Natural killer cell (primary cell): ENCODE results near the gene C1QBP. TPM values are rescaled to one million over a fixed set of nuclear protein-coding genes. Genes with fewer than 3 reads are reported as not detected.
A peak's percentile ranks its signal among the peaks of the same experiment; 100 is the strongest.

Experiments
- ATAC-seq, 3 donors: fragments of 150-1000 bp in 2 of 3; fragments of 200-7000 bp in 1 of 3; cut with Tn5 transposase; 1 replicate in 1 of 3; 2 replicates in 2 of 3; pipeline ENCODE4 v1.10.0; 2021; ENCODE audit warnings: mild to moderate bottlenecking in 2 of 3, moderate library complexity in 2 of 3
- DNase-seq, 2 donors: peaks; one replicate each; pipeline versions ENCODE4 v3.0.0 to v3.0.0-alpha.2; 2013 to 2021; ENCODE audit warnings: mixed read lengths in 1 of 2
- H3K27ac ChIP-seq: one replicate; pipeline ENCODE4 v1.5.1; 2013; ENCODE audit warnings: mild to moderate bottlenecking, low read length
- H3K27me3 ChIP-seq: one replicate; pipeline ENCODE4 v1.6.1; 2013; ENCODE audit warnings: low read length; ENCODE audit not compliant: control insufficient read depth, insufficient read depth
- H3K36me3 ChIP-seq: one replicate; pipeline ENCODE4 v1.6.1; 2013; ENCODE audit warnings: low read length; ENCODE audit not compliant: control insufficient read depth, insufficient read depth
- H3K4me1 ChIP-seq: one replicate; pipeline ENCODE4 v1.6.1; 2013; ENCODE audit warnings: low read length; ENCODE audit not compliant: control insufficient read depth, insufficient read depth
- H3K4me3 ChIP-seq: one replicate; pipeline ENCODE4 v1.5.1; 2013; ENCODE audit warnings: low read length
- H3K9me3 ChIP-seq: one replicate; pipeline ENCODE4 v1.6.1; 2013; ENCODE audit warnings: low read length; ENCODE audit not compliant: control insufficient read depth, insufficient read depth
- H3K27ac Mint-ChIP-seq, 2 donors: one replicate each; pipeline ENCODE4 v1.8.0; 2022; ENCODE audit warnings: mild to moderate bottlenecking in 2 of 2, mixed read lengths in 2 of 2, moderate library complexity in 1 of 2
- H3K27me3 Mint-ChIP-seq, 2 donors: one replicate each; pipeline ENCODE4 v1.8.0; 2022; ENCODE audit warnings: low read depth in 2 of 2, mixed read lengths in 2 of 2
- H3K36me3 Mint-ChIP-seq: one replicate; pipeline ENCODE4 v1.8.0; 2022; ENCODE audit warnings: mixed read lengths
- H3K4me1 Mint-ChIP-seq, 2 donors: one replicate each; pipeline ENCODE4 v1.8.0; 2022; ENCODE audit warnings: mixed read lengths in 2 of 2
- H3K4me3 Mint-ChIP-seq: one replicate; pipeline ENCODE4 v1.8.0; 2022; ENCODE audit warnings: mild to moderate bottlenecking, moderate library complexity, mixed read lengths
- H3K9me3 Mint-ChIP-seq, 2 donors: one replicate each; pipeline ENCODE4 v1.8.0; 2022; ENCODE audit warnings: mixed read lengths in 2 of 2
- WGBS: methylation state at CpG from one replicate; pipeline ENCODE4 v1.1.7; 2013; ENCODE audit warnings: missing lambda C conversion rate; ENCODE audit not compliant: insufficient coverage; 5-methylcytosine and 5-hydroxymethylcytosine counted together
- intact Hi-C: fragments of 100-400 bp; cut with micrococcal nuclease; formaldehyde crosslinking; loops from one replicate; pipeline ENCODE4 v1.14.2; 2022
- total RNA-seq, 4 donors: library from RNA; stranded (reverse); fragments of 120-200 nt in 1 of 4; gene quantifications; one replicate each; pipeline versions ENCODE4 v1.2.3 to v1.2.4, GENCODE V29; 2013 to 2022
- TF ChIP-seq, protein P1 (sequence below): fragments of 200-600 bp; IDR thresholded peaks from one replicate; pipeline ENCODE4 v1.8.0; 2022; ENCODE audit warnings: antibody characterized with exemption

C1QBP gene
- total RNA-seq, 3 donors from 2014 or later (not counting 1 experiment from before 2014, with no cell fraction given) = 38.1 to 40.8 (median 40.0) TPM

DNA sequence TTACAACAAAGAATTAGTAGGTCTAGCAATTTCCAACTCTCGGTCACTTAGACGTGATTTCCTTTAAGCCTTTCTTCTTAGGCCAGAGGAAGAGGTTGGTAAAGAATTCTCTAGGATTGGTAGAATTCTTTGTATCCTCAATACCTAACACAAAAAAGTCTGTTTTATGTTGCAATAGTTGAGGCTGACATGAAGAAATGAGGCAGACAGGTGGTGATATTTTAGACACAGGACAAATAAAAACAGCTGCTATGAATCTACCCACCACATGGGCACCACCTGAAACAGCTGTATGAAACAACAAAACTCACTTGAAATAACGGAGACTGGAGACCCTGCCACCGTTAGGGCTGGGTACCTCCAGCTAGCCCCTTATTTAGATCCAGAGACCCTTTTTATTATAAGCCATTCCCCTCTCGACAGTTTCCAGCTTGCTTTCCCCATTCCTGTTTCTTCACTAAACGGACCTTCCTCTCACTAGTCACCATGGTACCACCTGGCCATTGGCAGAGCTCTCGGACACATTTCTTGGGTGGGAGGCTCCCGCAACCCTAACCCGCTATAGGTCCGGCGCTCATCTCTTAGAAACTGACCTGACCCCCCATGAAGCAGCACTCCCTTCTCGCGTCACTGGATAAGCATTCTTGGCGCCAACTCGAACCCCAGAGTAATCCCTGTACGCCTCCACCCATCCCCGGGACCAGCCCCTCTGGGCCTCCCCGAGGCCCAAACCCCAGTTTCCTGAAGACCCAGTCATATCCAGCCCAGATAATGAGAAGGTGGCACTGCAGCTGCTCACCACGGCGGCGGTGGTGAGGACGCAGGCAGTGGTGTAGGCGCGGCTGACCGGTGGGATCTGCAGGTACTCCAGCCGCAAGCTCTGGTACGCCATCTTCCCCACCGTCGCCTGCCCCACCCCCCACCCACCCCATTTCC lies 46.6 kb upstream of the C1QBP start, which contains the start of gene DERL2:
DERL2 (minus strand) TSS at position 909 of the 936 bp plus-strand sequence; CDS start at position 892, 17 bp downstream.
- no peaks in the 10 kb centered on the region for H3K9me3 Mint-ChIP-seq
- DNase-seq (no peak), ATAC-seq (peak in 1 of 3 donors; percentile 4)
- Histone ChIP-seq H3K27ac (peak within 1 kb of the TSS; percentile 100), H3K27me3 (no peaks in the 10 kb centered on the region), H3K9me3 (no peaks in the 10 kb centered on the region), H3K36me3 (peaks cover 44% of the 10 kb centered on the region), H3K4me1 (peaks cover 16% of the 10 kb centered on the region), H3K4me3 (peak within 1 kb of the TSS; percentile 97)
- peaks cover 7% of the 10 kb centered on the region for H3K36me3 Mint-ChIP-seq
- peaks cover 28 to 48% of the 10 kb centered on the region in 2 donors for H3K4me1 Mint-ChIP-seq
- WGBS = under 1% methylated on average over 27 of the region's 29 CpGs
- TF ChIP-seq, protein P1, sequence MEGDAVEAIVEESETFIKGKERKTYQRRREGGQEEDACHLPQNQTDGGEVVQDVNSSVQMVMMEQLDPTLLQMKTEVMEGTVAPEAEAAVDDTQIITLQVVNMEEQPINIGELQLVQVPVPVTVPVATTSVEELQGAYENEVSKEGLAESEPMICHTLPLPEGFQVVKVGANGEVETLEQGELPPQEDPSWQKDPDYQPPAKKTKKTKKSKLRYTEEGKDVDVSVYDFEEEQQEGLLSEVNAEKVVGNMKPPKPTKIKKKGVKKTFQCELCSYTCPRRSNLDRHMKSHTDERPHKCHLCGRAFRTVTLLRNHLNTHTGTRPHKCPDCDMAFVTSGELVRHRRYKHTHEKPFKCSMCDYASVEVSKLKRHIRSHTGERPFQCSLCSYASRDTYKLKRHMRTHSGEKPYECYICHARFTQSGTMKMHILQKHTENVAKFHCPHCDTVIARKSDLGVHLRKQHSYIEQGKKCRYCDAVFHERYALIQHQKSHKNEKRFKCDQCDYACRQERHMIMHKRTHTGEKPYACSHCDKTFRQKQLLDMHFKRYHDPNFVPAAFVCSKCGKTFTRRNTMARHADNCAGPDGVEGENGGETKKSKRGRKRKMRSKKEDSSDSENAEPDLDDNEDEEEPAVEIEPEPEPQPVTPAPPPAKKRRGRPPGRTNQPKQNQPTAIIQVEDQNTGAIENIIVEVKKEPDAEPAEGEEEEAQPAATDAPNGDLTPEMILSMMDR = no peak
- H3K4me3 Mint-ChIP-seq = peak within 1 kb of the TSS; percentile 96
- intact Hi-C loops = loop anchor here (1.0 to 2.0 kb wide), 2 partner anchors 17 to 66 kb away; partner anchors contain the start of genes DHX33 and NUP88
- peak within 1 kb of the TSS; percentile 95 to 98 for H3K27ac Mint-ChIP-seq
- H3K27me3 Mint-ChIP-seq = no peaks in the 10 kb centered on the region

- 100% methylated on average over 4 of the region's 4 CpGs for WGBS
- no peak overlapping the region for H3K27ac ChIP-seq
- H3K9me3 Mint-ChIP-seq = no peaks in the 10 kb centered on the region
- no peaks in the 10 kb centered on the region for H3K27me3 ChIP-seq
- no peaks in the 10 kb centered on the region for H3K9me3 ChIP-seq
- DNase-seq = no peak
- no peaks in the 10 kb centered on the region for H3K27me3 Mint-ChIP-seq
- H3K4me3 ChIP-seq = no peak overlapping the region
- peaks cover 6% of the 10 kb centered on the region for H3K4me1 ChIP-seq
- ATAC-seq = no peak
- H3K27ac Mint-ChIP-seq = no peak overlapping the region
- H3K36me3 ChIP-seq = peaks cover 62% of the 10 kb centered on the region
- intact Hi-C loops = no loop called here
- TF ChIP-seq, protein P1 = no peak
- no peak overlapping the region for H3K4me3 Mint-ChIP-seq
- peaks cover 34 to 38% of the 10 kb centered on the region in 2 donors for H3K4me1 Mint-ChIP-seq
- peaks cover 14% of the 10 kb centered on the region for H3K36me3 Mint-ChIP-seq
Observed at GRCh38 chr17:5481451-5481850, 42.5 kb upstream of the C1QBP start.

DNA sequence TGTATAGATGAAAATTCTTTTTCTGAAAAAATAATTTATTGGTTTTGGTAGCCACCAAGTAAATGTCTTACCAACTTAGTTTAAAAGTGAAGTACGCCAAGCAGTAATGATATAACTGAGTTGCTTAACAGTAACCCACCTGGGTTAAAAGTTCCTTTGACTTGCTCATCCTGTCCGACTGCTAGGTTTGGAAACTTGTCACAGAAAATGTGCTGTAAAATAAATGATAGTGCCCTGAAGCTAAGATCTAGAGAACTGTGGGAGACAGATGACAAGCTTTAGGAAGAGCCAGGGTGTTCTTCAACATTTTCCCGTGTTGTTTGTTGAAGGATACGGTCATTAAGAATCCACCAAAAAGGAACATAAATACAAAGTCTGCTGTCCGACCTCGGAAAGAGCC lies 42.0 kb upstream of the C1QBP start:
- no peak overlapping the region for H3K27ac Mint-ChIP-seq
- H3K36me3 Mint-ChIP-seq = peaks cover 14% of the 10 kb centered on the region
- WGBS = 96% methylated on average over 6 of the region's 6 CpGs
- DNase-seq (no peak), ATAC-seq (no peak)
- intact Hi-C loops = no loop called here
- Histone ChIP-seq H3K9me3 (no peaks in the 10 kb centered on the region), H3K4me3 (no peak overlapping the region), H3K36me3 (peaks cover 63% of the 10 kb centered on the region), H3K4me1 (peaks cover 6% of the 10 kb centered on the region), H3K27me3 (no peaks in the 10 kb centered on the region), H3K27ac (no peak overlapping the region)
- H3K4me1 Mint-ChIP-seq = peaks cover 32 to 35% of the 10 kb centered on the region in 2 donors
- H3K27me3 Mint-ChIP-seq = no peaks in the 10 kb centered on the region
- no peaks in the 10 kb centered on the region for H3K9me3 Mint-ChIP-seq
- TF ChIP-seq, protein P1 = no peak
- H3K4me3 Mint-ChIP-seq = no peak overlapping the region
